Neural progenitor cell (in vitro differentiated cells): ENCODE data around the gene YY1AP1. TPM values are rescaled to one million over a fixed set of nuclear protein-coding genes. Genes with fewer than 3 reads are reported as not detected.

Experiments used
- DNase-seq: peaks from one replicate; pipeline ENCODE4 v3.0.0-alpha.2; 2016; ENCODE audit warnings: low spot score
- H2AFZ ChIP-seq: fragments of 200-600 bp; sonication (generic); replicated peaks from 2 replicates; pipeline ENCODE4 v1.6.1; 2016; ENCODE audit warnings: antibody characterized with exemption
- H3F3A ChIP-seq: fragments of 200-600 bp; sonication (generic); 2 replicates; pipeline ENCODE4 v1.6.1; 2016; ENCODE audit warnings: antibody characterized with exemption, low read depth
- H3K27ac ChIP-seq: fragments of 200-600 bp; sonication (generic); 2 replicates; pipeline ENCODE4 v1.5.1; 2016; ENCODE audit warnings: mild to moderate bottlenecking
- H3K27me3 ChIP-seq: fragments of 200-600 bp; sonication (generic); 2 replicates; pipeline ENCODE4 v1.6.1; 2016; ENCODE audit warnings: mild to moderate bottlenecking, moderate library complexity
- H3K36me3 ChIP-seq: fragments of 200-600 bp; sonication (generic); 2 replicates; pipeline ENCODE4 v1.5.1; 2016
- H3K4me1 ChIP-seq: fragments of 200-600 bp; sonication (generic); 2 replicates; pipeline ENCODE4 v1.6.1; 2016; ENCODE audit warnings: mixed run types
- H3K4me2 ChIP-seq: fragments of 200-600 bp; sonication (generic); 2 replicates; pipeline ENCODE4 v1.6.1; 2016
- H3K4me3 ChIP-seq: fragments of 200-600 bp; sonication (generic); 2 replicates; pipeline ENCODE4 v1.5.1; 2016
- H3K79me2 ChIP-seq: fragments of 200-600 bp; sonication (generic); 2 replicates; pipeline ENCODE4 v1.6.1; 2016; ENCODE audit warnings: low read depth
- H3K9ac ChIP-seq: fragments of 200-600 bp; sonication (generic); 2 replicates; pipeline ENCODE4 v1.6.1; 2016
- H3K9me3 ChIP-seq: fragments of 200-600 bp; sonication (generic); 2 replicates; pipeline ENCODE4 v1.5.1; 2016; ENCODE audit warnings: low read depth
- H4K20me1 ChIP-seq: fragments of 200-600 bp; sonication (generic); 2 replicates; pipeline ENCODE4 v1.6.1; 2016; ENCODE audit warnings: low read depth
- H3K27ac Mint-ChIP-seq: 3 replicates; pipeline ENCODE4 v1.8.0; 2021; ENCODE audit warnings: mixed read lengths
- H3K27me3 Mint-ChIP-seq: 2 replicates; pipeline ENCODE4 v1.8.0; 2022; ENCODE audit warnings: low read depth, mild to moderate bottlenecking, inconsistent platforms, moderate library complexity, mixed read lengths; ENCODE audit not compliant: insufficient read depth
- H3K36me3 Mint-ChIP-seq: 3 replicates; pipeline ENCODE4 v1.8.0; 2021; ENCODE audit warnings: mixed read lengths
- H3K4me1 Mint-ChIP-seq: 3 replicates; pipeline ENCODE4 v1.8.0; 2021; ENCODE audit warnings: mixed read lengths
- H3K4me3 Mint-ChIP-seq: 3 replicates; pipeline ENCODE4 v1.8.0; 2021; ENCODE audit warnings: mild to moderate bottlenecking, moderate library complexity, mixed read lengths
- H3K9me3 Mint-ChIP-seq: 3 replicates; pipeline ENCODE4 v1.8.0; 2020; ENCODE audit warnings: mixed read lengths
- EZH2 ChIP-seq: fragments of 200-600 bp; sonication (generic); IDR thresholded peaks from 2 replicates; pipeline ENCODE4 v1.6.1; 2017; ENCODE audit warnings: antibody characterized with exemption, mild to moderate bottlenecking, moderate library complexity
- EZH2phosphoT487 ChIP-seq: fragments of 200-600 bp; sonication (generic); IDR thresholded peaks from 2 replicates; pipeline ENCODE4 v1.6.1; 2017; ENCODE audit warnings: antibody characterized with exemption
- total RNA-seq: library from RNA; depleted of rRNA; stranded (reverse); fragments of >200 nt; gene quantifications from 2 replicates; pipeline ENCODE4 v1.2.3, GENCODE V29; 2015; ENCODE audit warnings: low replicate concordance
- TF ChIP-seq, protein P1 (sequence below): fragments of 200-600 bp; sonication (generic); IDR thresholded peaks from 2 replicates; pipeline ENCODE4 v1.5.1; 2017; ENCODE audit warnings: antibody characterized with exemption, mild to moderate bottlenecking

YY1AP1 gene
- total RNA-seq, 1 donor from 2014 or later = 42.7 TPM

DNA sequence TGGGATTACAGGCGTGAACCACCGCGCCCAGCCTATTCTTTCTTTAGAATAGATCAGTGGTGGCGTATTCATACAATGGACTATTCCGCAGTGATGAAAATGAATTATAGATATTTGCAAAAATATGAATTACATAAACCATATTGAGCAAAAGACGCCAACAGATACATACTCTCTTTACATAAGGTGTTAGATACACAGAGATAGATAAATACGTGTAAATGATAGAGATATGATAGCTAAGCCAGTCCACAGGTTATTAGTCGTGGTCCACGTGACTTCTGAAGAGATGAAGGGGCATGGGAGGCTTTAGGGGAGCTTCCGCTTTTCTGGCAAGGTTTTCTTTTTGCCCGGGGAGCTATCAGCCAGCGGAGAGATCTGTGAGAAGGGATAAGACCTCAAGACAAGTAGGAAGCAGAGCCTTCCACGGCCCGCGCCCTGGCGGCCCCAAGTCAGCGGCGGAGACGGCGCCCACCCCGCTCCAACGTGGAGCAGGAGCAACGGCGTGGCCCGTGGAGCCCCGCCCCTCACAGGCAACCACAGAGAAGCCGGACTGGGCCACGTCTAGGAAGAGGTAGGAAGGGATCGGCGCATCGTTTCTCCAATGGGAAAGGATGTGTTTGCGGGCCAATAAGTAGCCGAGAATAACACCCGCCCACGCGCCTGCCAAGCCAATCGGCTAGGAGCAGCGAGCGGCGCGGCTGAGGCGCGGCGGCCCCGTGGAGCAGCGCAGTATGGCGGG, 78.9 kb downstream of the YY1AP1 start, which contains the start of gene MSTO1:
MSTO1 (plus strand) TSS at position 704 of the 742 bp plus-strand sequence; CDS start at position 735, 31 bp downstream.
- H3K4me1 ChIP-seq = no peaks in the 10 kb centered on the region
- H3K9me3 ChIP-seq = no peaks in the 10 kb centered on the region
- Mint-ChIP-seq H3K4me1 (peaks cover 4% of the 10 kb centered on the region), H3K36me3 (peaks cover 8% of the 10 kb centered on the region), H3K9me3 (no peaks in the 10 kb centered on the region), H3K27me3 (no peaks in the 10 kb centered on the region), H3K4me3 (peak within 1 kb of the TSS; percentile 95), H3K27ac (peak within 1 kb of the TSS; percentile 85)
- H3F3A ChIP-seq = no peaks in the 10 kb centered on the region
- H4K20me1 ChIP-seq = no peaks in the 10 kb centered on the region
- no peak within 1 kb of the TSS for H3K27ac ChIP-seq
- H3K27me3 ChIP-seq = no peaks in the 10 kb centered on the region
- H3K4me2 ChIP-seq = peak within 1 kb of the TSS; percentile 77
- peak within 1 kb of the TSS; percentile 44 for H2AFZ ChIP-seq
- peak; percentile 96 for DNase-seq
- H3K4me3 ChIP-seq = peak within 1 kb of the TSS; percentile 65
- H3K79me2 ChIP-seq = no peaks in the 10 kb centered on the region
- peak within 1 kb of the TSS; percentile 5 for H3K9ac ChIP-seq
- no peaks in the 10 kb centered on the region for H3K36me3 ChIP-seq
- TF ChIP-seq EZH2 = no peak
- TF ChIP-seq, protein P1, sequence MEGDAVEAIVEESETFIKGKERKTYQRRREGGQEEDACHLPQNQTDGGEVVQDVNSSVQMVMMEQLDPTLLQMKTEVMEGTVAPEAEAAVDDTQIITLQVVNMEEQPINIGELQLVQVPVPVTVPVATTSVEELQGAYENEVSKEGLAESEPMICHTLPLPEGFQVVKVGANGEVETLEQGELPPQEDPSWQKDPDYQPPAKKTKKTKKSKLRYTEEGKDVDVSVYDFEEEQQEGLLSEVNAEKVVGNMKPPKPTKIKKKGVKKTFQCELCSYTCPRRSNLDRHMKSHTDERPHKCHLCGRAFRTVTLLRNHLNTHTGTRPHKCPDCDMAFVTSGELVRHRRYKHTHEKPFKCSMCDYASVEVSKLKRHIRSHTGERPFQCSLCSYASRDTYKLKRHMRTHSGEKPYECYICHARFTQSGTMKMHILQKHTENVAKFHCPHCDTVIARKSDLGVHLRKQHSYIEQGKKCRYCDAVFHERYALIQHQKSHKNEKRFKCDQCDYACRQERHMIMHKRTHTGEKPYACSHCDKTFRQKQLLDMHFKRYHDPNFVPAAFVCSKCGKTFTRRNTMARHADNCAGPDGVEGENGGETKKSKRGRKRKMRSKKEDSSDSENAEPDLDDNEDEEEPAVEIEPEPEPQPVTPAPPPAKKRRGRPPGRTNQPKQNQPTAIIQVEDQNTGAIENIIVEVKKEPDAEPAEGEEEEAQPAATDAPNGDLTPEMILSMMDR = no peak
- no peak for TF ChIP-seq EZH2phosphoT487

Other genes starting within 250 kb of the YY1AP1 start
- gene ASH1L, start 126.0 kb downstream of the YY1AP1 start, total RNA-seq = 27.4 and 42.1 TPM in 2 replicates
- gene MSTO1, start 78.6 kb downstream of the YY1AP1 start, total RNA-seq = 36.6 and 45.9 TPM in 2 replicates
- 70.9 and 112 TPM in 2 replicates for gene DAP3, start 317 bp upstream of the YY1AP1 start, total RNA-seq
- gene GON4L, start 168.4 kb upstream of the YY1AP1 start, total RNA-seq = 31.4 and 41.8 TPM in 2 replicates
- 6.3 TPM in 2 replicates for gene SYT11, start 170.8 kb upstream of the YY1AP1 start, total RNA-seq
- gene RIT1, start 222.6 kb upstream of the YY1AP1 start, total RNA-seq = 41.5 and 51.3 TPM in 2 replicates
- gene KHDC4, start 245.6 kb upstream of the YY1AP1 start, total RNA-seq = 91.5 and 91.9 TPM in 2 replicates